GM19193 (cell line): Measurements from ENCODE around the gene KRT81.

ENCODE experiments used
- POLR2A ChIP-seq: IDR thresholded peaks from 4 replicates; pipeline ENCODE4 v1.6.1; 2011; ENCODE audit not compliant: insufficient read depth, insufficient read length; ENCODE audit errors: extremely low read depth

Gene KRT81

GRCh38 chr12:52253391-52254179 is 37.7 kb downstream of the KRT81 start:
- no peak for TF ChIP-seq POLR2A

- no peak for TF ChIP-seq POLR2A
Observed at GRCh38 chr12:52252728-52253343, 38.5 kb downstream of the KRT81 start.

- no peak for TF ChIP-seq POLR2A
Observed at GRCh38 chr12:52251367-52252051, 39.8 kb downstream of the KRT81 start.

- no peak for TF ChIP-seq POLR2A
Observed at GRCh38 chr12:52250048-52250990, 41.0 kb downstream of the KRT81 start.

- TF ChIP-seq POLR2A, result no peak
Observed at GRCh38 chr12:52249511-52250047, 41.8 kb downstream of the KRT81 start.

- no peak for TF ChIP-seq POLR2A
Observed at GRCh38 chr12:52248541-52249461, 42.5 kb downstream of the KRT81 start.

- no peak for TF ChIP-seq POLR2A
Observed at GRCh38 chr12:52247622-52248540, 43.5 kb downstream of the KRT81 start.

- TF ChIP-seq POLR2A, result no peak
Observed at GRCh38 chr12:52246720-52247621, 44.4 kb downstream of the KRT81 start.

- no peak for TF ChIP-seq POLR2A
Observed at GRCh38 chr12:52245962-52246569, 45.3 kb downstream of the KRT81 start.

- no peak for TF ChIP-seq POLR2A
Observed at GRCh38 chr12:52245259-52245961, 45.9 kb downstream of the KRT81 start.

GRCh38 chr12:52244615-52244994 is 46.7 kb downstream of the KRT81 start:
- TF ChIP-seq POLR2A, result no peak
